OCI-LY1 (cell line): ENCODE data around the gene EXOSC7.

ENCODE experiments used
- EZH2 ChIP-seq: fragments of 200-600 bp; sonication (generic), shearing (Covaris generic); IDR thresholded peaks from 2 replicates; pipeline ENCODE4 v1.8.0; 2017; ENCODE audit warnings: borderline replicate concordance, mixed run types, mild to moderate bottlenecking, antibody characterized with exemption, low read length, moderate library complexity, mixed read lengths
- TF ChIP-seq, protein P1 (sequence below): fragments of 200-600 bp; sonication (generic), shearing (Covaris generic); IDR thresholded peaks from 2 replicates; pipeline ENCODE4 v1.5.1; 2017; ENCODE audit warnings: mild to moderate bottlenecking, antibody characterized with exemption, low read length, moderate library complexity, mixed read lengths

DNA sequence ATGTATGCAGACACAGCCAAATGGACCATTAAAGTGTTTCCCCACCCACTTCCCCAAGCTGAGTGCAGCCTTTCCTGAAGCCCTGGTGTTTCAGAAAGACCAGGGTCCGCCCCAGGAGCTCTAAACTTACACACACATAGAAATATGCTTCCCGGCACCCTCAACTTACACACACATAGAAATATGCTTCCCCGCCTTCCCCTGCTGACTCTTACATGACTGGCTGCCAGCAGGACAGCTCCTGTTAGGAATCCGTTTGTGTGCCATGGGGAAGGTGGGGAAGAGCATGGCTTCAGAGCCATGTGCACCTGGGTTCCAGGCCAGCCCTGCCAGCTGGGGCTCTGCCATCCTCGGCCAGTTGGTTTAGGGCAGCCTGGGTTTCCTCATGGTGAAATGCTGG is 53.6 kb downstream of the EXOSC7 start:
- TF ChIP-seq, protein P1, sequence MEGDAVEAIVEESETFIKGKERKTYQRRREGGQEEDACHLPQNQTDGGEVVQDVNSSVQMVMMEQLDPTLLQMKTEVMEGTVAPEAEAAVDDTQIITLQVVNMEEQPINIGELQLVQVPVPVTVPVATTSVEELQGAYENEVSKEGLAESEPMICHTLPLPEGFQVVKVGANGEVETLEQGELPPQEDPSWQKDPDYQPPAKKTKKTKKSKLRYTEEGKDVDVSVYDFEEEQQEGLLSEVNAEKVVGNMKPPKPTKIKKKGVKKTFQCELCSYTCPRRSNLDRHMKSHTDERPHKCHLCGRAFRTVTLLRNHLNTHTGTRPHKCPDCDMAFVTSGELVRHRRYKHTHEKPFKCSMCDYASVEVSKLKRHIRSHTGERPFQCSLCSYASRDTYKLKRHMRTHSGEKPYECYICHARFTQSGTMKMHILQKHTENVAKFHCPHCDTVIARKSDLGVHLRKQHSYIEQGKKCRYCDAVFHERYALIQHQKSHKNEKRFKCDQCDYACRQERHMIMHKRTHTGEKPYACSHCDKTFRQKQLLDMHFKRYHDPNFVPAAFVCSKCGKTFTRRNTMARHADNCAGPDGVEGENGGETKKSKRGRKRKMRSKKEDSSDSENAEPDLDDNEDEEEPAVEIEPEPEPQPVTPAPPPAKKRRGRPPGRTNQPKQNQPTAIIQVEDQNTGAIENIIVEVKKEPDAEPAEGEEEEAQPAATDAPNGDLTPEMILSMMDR: no peak
- no peak for TF ChIP-seq EZH2
